ENCODE results near the gene GSN. TPM values are rescaled to one million over a fixed set of nuclear protein-coding genes. Genes with fewer than 3 reads are reported as not detected.

Gene GSN
- polyA plus RNA-seq: 100 to 1,000 TPM; 199 to 325 (median 226) TPM

DNA sequence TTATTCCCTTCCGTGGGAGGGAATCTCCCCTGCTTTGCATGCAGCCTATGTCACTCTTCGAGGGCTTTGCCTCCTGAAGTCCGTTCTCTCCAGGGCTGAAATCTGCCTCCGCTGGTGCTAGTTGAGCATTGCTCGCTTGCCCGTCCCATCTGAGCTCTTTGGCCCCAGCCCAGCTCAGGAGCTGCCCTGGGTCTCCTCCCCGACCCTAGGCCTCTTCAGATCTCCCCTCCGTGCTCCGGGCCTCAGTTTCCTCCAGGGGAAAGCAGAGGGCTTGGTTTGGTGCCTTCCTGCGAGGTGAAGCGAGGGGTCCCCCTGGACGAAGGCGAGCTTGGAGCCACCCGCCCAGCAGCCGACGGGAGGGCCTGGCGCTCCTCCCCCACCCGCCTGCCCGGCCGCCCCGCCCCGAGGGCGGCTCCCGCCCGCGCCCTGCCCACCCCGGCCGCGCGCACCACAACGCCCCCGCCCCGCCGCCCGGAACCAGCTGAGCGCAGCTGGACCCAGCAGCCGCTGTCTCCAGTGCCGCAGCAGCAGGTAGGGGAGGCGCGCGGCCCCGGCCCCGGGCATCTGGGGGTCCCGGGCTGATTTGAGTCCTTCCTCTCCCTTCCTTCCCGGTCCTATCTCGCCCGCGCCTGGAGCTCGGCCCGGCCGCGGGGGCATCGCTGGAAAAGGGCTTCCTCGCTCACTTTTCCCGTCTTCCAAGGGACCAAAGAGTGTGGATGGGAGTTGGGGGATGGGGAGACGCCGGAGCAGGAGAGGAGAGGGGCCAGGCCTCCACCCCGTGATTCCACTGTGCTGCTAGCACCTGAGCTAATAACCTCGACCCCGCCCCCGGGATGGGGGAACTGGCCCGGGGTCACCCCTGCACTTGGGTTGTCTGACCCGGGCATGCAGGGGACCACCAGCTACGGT lies at the start of gene GSN:
TSS of gene GSN (plus strand) at position 474 of the 909 bp plus-strand sequence. CDS start 33,810 bp downstream, outside the sequence.
- Mint-ChIP-seq H3K36me3 (peaks cover 0 to 5% (median 0%) of the 10 kb centered on the region in 3 donors), H3K27me3 (ENCODE audit: low read depth in 3 of 3) (peaks cover 1 to 18% (median 6%) of the 10 kb centered on the region in 3 donors), H3K4me3 (peak within 1 kb of the TSS; percentile 85 to 94 (median 91)), H3K27ac (peak within 1 kb of the TSS; percentile 63 to 95 (median 81)), H3K9me3 (no peaks in the 10 kb centered on the region), H3K4me1 (peaks cover 54 to 61% of the 10 kb centered on the region in 2 donors)
- DNase-seq: peak; percentile 58 to 64 (median 59)

DNA sequence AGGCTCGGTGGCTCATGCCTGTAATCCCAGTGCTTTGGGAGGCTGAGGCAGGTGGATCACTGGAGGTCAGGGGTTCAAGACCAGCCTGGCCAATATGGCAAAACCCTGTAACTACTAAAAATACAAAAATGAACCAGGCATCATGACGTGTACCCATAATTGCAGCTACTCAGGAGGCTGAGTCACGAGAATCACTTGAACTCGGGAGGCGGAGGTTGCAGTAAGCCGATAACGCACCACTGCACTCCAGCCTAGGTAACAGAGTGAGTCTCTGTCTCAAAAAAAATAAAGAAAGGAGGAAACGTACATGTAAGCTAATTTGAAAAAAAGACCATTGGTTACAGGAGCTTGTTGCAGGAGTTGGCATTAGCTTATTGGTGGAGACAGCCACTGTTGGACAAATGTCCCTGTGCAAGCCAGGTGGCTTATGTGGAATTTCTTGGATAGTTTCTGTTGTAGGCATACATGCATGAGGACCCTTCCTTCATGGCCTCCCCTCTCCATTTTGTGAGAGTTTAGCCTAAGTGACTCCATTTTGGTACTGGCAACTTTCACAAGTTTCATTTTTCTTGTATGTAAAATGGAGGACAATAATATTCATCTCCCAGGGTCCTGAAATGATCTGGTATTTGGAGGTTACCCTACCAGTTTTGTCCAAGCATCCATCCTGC lies 49.5 kb upstream of the GSN start:
- H3K36me3 Mint-ChIP-seq: peaks cover 4 to 13% (median 9%) of the 10 kb centered on the region in 3 donors
- peaks cover 0 to 2% (median 1%) of the 10 kb centered on the region in 3 donors for H3K27me3 Mint-ChIP-seq (ENCODE audit: low read depth in 3 of 3)
- H3K4me3 Mint-ChIP-seq: no peak overlapping the region
- H3K27ac Mint-ChIP-seq: no peak overlapping the region
- no peaks in the 10 kb centered on the region for H3K9me3 Mint-ChIP-seq
- no peak for DNase-seq
- peaks cover 4 to 11% of the 10 kb centered on the region in 2 donors for H3K4me1 Mint-ChIP-seq

DNA sequence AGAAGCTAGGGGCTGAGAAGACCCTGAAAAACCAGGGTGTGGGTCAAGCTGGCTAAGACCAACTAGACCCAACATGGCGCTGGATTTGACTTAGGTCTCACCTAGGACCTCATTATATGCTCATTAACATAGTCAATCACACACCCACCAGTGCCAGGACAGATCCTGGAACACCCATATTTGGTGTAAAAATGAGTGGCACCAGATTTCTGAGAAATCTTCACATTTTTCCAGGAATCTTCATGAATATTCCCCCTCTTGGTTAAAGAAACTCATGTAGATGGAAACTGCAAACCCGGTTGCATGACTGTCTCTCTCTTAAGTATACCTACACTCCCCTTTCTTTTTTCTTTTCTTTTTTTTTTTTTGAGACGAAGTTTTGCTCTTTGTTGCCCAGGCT lies 48.4 kb upstream of the GSN start:
- no peak for DNase-seq
- Mint-ChIP-seq H3K4me1 (peaks cover 1 to 10% of the 10 kb centered on the region in 2 donors), H3K36me3 (peaks cover 8 to 13% (median 9%) of the 10 kb centered on the region in 3 donors), H3K27ac (no peak overlapping the region), H3K4me3 (no peak overlapping the region), H3K9me3 (no peaks in the 10 kb centered on the region), H3K27me3 (ENCODE audit: low read depth in 3 of 3) (peaks cover 0 to 1% (median 0%) of the 10 kb centered on the region in 3 donors)

DNA sequence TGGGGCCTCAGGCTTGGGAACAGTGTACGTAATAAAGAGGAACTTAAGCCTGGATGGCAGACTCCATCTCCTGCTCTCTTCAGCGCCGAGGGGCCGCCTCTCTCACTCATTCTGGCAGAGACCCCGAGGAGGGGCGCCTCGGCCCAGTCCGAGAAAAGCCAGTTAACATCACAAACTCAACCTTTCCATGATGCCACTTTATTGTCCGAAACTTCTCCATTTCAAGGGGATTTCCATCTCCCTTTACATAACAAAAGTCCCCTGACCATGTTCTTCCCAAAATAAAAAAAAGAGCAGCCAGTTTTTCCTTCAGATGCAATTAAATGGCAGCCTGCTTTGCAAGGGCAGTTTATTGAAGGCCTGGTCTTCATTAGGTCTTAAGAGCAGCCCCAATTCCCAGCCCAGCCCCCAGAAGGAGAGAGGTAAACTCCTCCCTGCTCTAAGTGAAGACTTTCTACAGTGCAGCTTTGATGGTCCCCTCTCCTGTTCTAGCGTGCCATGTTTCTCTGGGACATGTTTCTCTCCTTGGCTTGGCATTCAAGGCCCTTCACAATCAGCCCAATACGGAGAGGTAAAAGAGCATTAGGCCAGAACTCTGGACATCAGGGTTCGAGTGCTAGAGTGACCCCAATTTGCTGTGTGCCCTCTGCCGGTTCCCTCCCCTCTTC lies 46.8 kb upstream of the GSN start:
- H3K4me3 Mint-ChIP-seq: no peak overlapping the region
- H3K27me3 Mint-ChIP-seq (ENCODE audit: low read depth in 3 of 3): no peaks in the 10 kb centered on the region
- H3K36me3 Mint-ChIP-seq: peaks cover 8 to 13% (median 9%) of the 10 kb centered on the region in 3 donors
- no peak overlapping the region for H3K27ac Mint-ChIP-seq
- DNase-seq: no peak
- H3K9me3 Mint-ChIP-seq: no peaks in the 10 kb centered on the region
- peaks cover 1 to 10% of the 10 kb centered on the region in 2 donors for H3K4me1 Mint-ChIP-seq

GRCh38 chr9:121221664-121222055 lies 46.3 kb upstream of the GSN start:
- peaks cover 1 to 10% of the 10 kb centered on the region in 2 donors for H3K4me1 Mint-ChIP-seq
- H3K36me3 Mint-ChIP-seq: peaks cover 3 to 10% (median 9%) of the 10 kb centered on the region in 3 donors
- no peaks in the 10 kb centered on the region for H3K27me3 Mint-ChIP-seq (ENCODE audit: low read depth in 3 of 3)
- no peaks in the 10 kb centered on the region for H3K9me3 Mint-ChIP-seq
- H3K4me3 Mint-ChIP-seq: no peak overlapping the region
- no peak for DNase-seq
- no peak overlapping the region for H3K27ac Mint-ChIP-seq

DNA sequence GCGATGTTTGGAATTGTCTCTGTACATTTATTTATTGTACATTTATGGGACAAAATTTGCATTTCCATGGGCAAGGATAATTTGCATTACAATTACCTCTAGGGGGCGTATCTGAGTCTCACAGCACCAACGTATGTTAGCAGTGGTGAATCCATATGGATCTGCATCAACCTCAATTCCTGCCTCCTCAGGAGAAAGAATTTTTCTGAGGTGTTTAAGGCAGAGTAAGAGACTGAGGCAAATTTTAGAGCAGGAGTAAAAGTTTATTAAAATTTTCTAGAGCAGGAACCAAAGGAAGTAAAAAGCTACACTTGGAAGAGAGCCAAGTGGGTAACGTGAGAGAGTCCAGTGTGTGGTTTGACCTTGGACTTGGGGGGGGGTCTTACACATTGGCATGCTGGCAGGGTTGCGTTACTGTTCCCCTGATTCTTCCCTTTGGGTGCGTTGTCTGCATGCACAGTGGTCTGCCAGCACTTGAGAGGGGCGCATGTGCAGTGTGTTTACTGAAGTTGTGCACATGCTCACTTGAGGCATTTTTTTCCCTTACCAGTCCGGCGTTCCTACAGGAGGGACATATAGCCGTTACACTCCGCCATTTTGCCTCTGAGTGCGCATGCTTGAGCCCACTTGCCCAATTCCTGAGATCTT lies 45.3 kb upstream of the GSN start:
- H3K27ac Mint-ChIP-seq: no peak overlapping the region
- peaks cover 1 to 10% of the 10 kb centered on the region in 2 donors for H3K4me1 Mint-ChIP-seq
- H3K9me3 Mint-ChIP-seq: no peaks in the 10 kb centered on the region
- H3K27me3 Mint-ChIP-seq (ENCODE audit: low read depth in 3 of 3): no peaks in the 10 kb centered on the region
- DNase-seq: peak; percentile 9 to 34 (median 14)
- no peak overlapping the region for H3K4me3 Mint-ChIP-seq
- H3K36me3 Mint-ChIP-seq: peaks cover 3 to 10% (median 9%) of the 10 kb centered on the region in 3 donors

DNA sequence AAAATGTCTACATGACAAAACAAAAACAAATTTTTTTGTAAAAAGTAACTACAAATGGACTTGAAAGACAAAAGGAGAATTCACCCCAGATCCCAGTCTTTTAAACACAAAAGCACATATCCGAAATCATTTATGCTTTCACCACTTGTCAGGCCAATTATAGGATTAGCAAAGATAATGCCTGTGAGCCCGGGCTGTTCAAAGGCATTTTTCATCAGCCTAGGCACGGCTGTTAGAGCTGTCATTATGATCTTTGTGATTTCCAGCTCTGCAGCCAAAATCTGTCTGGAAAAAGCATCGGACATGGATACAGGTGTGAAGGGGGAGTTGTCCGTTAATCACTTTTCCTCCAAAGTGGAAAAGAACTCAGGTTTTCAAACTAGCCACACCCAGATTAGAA lies 42.7 kb upstream of the GSN start:
- Mint-ChIP-seq H3K4me3 (no peak overlapping the region), H3K4me1 (peaks cover 4 to 16% of the 10 kb centered on the region in 2 donors), H3K9me3 (no peaks in the 10 kb centered on the region), H3K36me3 (peaks cover 3 to 7% (median 5%) of the 10 kb centered on the region in 3 donors), H3K27ac (no peak overlapping the region), H3K27me3 (ENCODE audit: low read depth in 3 of 3) (no peaks in the 10 kb centered on the region)
- no peak for DNase-seq

DNA sequence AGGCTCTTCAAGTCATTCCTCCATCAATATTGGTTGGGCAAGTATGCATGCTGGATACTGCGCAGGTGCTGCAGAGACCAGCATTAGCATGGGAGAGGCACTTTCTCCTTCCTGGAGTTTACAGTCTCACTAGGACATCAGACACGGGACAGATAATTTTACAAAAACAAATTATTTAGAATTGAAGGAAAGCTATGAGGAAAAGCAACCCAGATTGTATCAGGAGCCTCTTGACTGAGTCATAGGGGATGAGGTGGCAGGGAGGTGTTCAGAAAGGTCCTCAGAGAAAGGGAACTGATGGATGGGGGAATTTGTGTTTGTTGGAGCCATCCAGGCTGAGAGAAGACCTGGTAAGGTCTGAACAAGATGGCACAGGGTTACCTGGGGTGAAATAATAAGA lies 41.8 kb upstream of the GSN start:
- Mint-ChIP-seq H3K9me3 (no peaks in the 10 kb centered on the region), H3K36me3 (peaks cover 8 to 9% (median 8%) of the 10 kb centered on the region in 3 donors), H3K4me3 (no peak overlapping the region), H3K4me1 (peaks cover 4 to 16% of the 10 kb centered on the region in 2 donors), H3K27me3 (ENCODE audit: low read depth in 3 of 3) (no peaks in the 10 kb centered on the region), H3K27ac (no peak overlapping the region)
- no peak for DNase-seq

- H3K27ac Mint-ChIP-seq: no peak overlapping the region
Observed at GRCh38 chr9:121227862-121228261, 40.1 kb upstream of the GSN start.

GRCh38 chr9:121230256-121230655 lies 37.7 kb upstream of the GSN start:
- Mint-ChIP-seq H3K36me3 (peaks cover 10 to 19% (median 13%) of the 10 kb centered on the region in 3 donors), H3K4me1 (peaks cover 2 to 6% of the 10 kb centered on the region in 2 donors), H3K27ac (no peak overlapping the region), H3K9me3 (no peaks in the 10 kb centered on the region), H3K4me3 (no peak overlapping the region), H3K27me3 (ENCODE audit: low read depth in 3 of 3) (no peaks in the 10 kb centered on the region)
- DNase-seq: no peak

More at GRCh38 chr9:121227862-121228261, 40.1 kb upstream of the GSN start:
- peak overlapping the region in 1 of 5 donors; percentile 34 for H3K4me3 Mint-ChIP-seq
- H3K9me3 Mint-ChIP-seq: no peaks in the 10 kb centered on the region
- peaks cover 12 to 15% (median 13%) of the 10 kb centered on the region in 3 donors for H3K36me3 Mint-ChIP-seq
- peaks cover 2 to 9% of the 10 kb centered on the region in 2 donors for H3K4me1 Mint-ChIP-seq
- DNase-seq: no peak
- H3K27me3 Mint-ChIP-seq (ENCODE audit: low read depth in 3 of 3): no peaks in the 10 kb centered on the region

- H3K36me3 Mint-ChIP-seq: peaks cover 10 to 25% (median 21%) of the 10 kb centered on the region in 3 donors
- no peaks in the 10 kb centered on the region for H3K9me3 Mint-ChIP-seq
- H3K4me1 Mint-ChIP-seq: peaks cover 2 to 6% of the 10 kb centered on the region in 2 donors
- no peak overlapping the region for H3K27ac Mint-ChIP-seq
- DNase-seq: no peak
- H3K27me3 Mint-ChIP-seq (ENCODE audit: low read depth in 3 of 3): no peaks in the 10 kb centered on the region
- H3K4me3 Mint-ChIP-seq: no peak overlapping the region
Observed at GRCh38 chr9:121232251-121232650, 35.7 kb upstream of the GSN start.

DNA sequence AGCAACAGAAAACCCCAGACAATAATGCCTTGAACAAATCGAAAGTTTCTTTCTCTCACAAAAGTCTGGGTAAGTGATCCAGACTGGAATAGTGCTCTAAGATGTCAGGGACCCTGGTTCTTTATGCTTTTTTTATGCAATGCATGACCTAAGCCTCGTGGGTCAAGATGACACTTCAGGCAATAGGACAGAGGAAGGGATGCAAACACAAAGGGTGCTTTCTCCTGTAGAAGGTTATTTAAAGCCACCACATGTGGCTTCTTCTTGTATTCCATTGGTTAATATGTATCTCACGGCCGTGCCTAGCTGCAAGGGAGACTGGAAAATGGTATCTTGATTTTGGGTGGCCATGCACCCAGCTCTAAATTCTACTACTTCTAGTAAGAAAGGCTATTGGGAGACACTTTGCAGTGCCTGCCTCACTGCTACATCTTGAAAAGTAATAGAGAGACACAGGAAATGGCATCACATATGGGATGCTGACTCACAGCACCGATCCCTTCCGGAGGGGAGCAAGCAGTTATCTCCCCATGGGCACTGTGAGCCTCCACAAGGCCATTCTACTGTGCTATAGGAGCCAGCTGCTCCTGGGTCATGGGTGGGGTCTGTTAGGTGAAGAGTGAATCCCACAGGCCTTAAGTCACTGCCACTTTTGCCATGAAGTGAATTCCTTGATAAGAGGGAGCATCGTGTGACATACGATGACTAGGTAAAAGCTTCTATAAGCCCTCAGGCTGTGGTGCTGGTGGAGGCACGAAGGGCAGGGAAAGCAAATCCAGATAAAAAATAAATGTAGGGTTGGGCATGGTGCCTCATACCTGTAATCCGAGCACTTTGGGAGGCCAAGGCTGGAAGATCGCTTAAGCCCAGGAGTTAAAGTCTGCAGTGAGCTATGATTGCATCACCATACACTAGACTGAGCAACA lies 33.8 kb upstream of the GSN start:
- Mint-ChIP-seq H3K27ac (no peak overlapping the region), H3K27me3 (ENCODE audit: low read depth in 3 of 3) (peaks cover 0 to 2% (median 0%) of the 10 kb centered on the region in 3 donors), H3K4me1 (no peaks in the 10 kb centered on the region)

More for the DNA sequence above, 33.8 kb upstream of the GSN start:
- Mint-ChIP-seq H3K36me3 (peaks cover 16 to 36% (median 26%) of the 10 kb centered on the region in 3 donors), H3K9me3 (no peaks in the 10 kb centered on the region), H3K4me3 (no peak overlapping the region)
- no peak for DNase-seq

Measured in immature natural killer cell (primary cell).